Colonic mucosa (tissue), 4 donors: ENCODE data around the gene OFD1. TPM values are rescaled to one million over a fixed set of nuclear protein-coding genes. Genes with fewer than 3 reads are reported as not detected.

Experiments used
- DNase-seq: peaks from one replicate; pipeline ENCODE4 v3.0.0-alpha.2; 2020
- H3K27ac ChIP-seq: fragments of 200-600 bp; one replicate; pipeline ENCODE4 v1.8.0; 2021
- H3K27me3 ChIP-seq: fragments of 200-600 bp; one replicate; pipeline ENCODE4 v1.8.0; 2021
- H3K36me3 ChIP-seq: fragments of 200-600 bp; one replicate; pipeline ENCODE4 v1.8.0; 2021
- H3K4me1 ChIP-seq: fragments of 200-600 bp; one replicate; pipeline ENCODE4 v1.8.0; 2021; ENCODE audit warnings: mild to moderate bottlenecking
- H3K4me3 ChIP-seq: fragments of 200-600 bp; one replicate; pipeline ENCODE4 v1.8.0; 2021
- H3K9ac ChIP-seq, 2 donors: one replicate each; pipeline ENCODE4 v1.7.0; 2013; ENCODE audit warnings: control low read depth in 2 of 2, low read depth in 2 of 2, low read length in 2 of 2
- H3K9me3 ChIP-seq: fragments of 200-600 bp; one replicate; pipeline ENCODE4 v1.8.0; 2021
- CTCF ChIP-seq: fragments of 200-600 bp; IDR thresholded peaks from one replicate; pipeline ENCODE4 v1.8.0; 2022; ENCODE audit warnings: antibody characterized with exemption, mild to moderate bottlenecking
- intact Hi-C: fragments of 100-400 bp; cut with DNase I; formaldehyde crosslinking; loops from one replicate; pipeline ENCODE4 v1.14.1; 2022
- total RNA-seq, 2 donors: library from RNA; stranded (reverse); fragmentation: NEBNext Ultra II Directional in 1 of 2; extraction: Animal tissue kit (Norgen Biotek cat#: 25700) in 1 of 2; gene quantifications; one replicate each; pipeline ENCODE4 v1.2.1, GENCODE V29; 2021
- donor health status: healthy.
- donor health status: DM: no; HTN: no; CAD: no.
- donor health status: DM: no; HTN: no; CAD: no.

The OFD1 gene
- total RNA-seq, 2 donors from 2014 or later: 29.9 to 35.5 TPM

- Histone ChIP-seq H3K27ac (no peak overlapping the region), H3K9me3 (no peaks in the 10 kb centered on the region), H3K27me3 (no peaks in the 10 kb centered on the region), H3K4me3 (no peak overlapping the region), H3K9ac (no peak overlapping the region), H3K36me3 (no peaks in the 10 kb centered on the region), H3K4me1 (no peaks in the 10 kb centered on the region)
- intact Hi-C loops: loop anchor here (5.0 kb wide), 1 partner anchor 91 kb away; no protein-coding TSS in a partner anchor
- DNase-seq: no peak
- TF ChIP-seq CTCF: no peak
These were observed 13.9 kb downstream of the OFD1 start for GRCh38 chrX:13748486-13748885.

GRCh38 chrX:13750204-13750603 lies 15.7 kb downstream of the OFD1 start:
- no peaks in the 10 kb centered on the region for H3K36me3 ChIP-seq

GRCh38 chrX:13750812-13751211 lies 16.3 kb downstream of the OFD1 start:
- Histone ChIP-seq H3K27me3 (no peaks in the 10 kb centered on the region), H3K4me1 (no peaks in the 10 kb centered on the region), H3K36me3 (no peaks in the 10 kb centered on the region), H3K4me3 (no peak overlapping the region), H3K9me3 (no peaks in the 10 kb centered on the region), H3K9ac (no peak overlapping the region), H3K27ac (no peak overlapping the region)
- intact Hi-C loops: loop anchor here (5.0 to 10.0 kb wide), 2 partner anchors 236 to 281 kb away; no protein-coding TSS in a partner anchor
- no peak for TF ChIP-seq CTCF
- no peak for DNase-seq

More at GRCh38 chrX:13750204-13750603, 15.7 kb downstream of the OFD1 start:
- Histone ChIP-seq H3K9me3 (no peaks in the 10 kb centered on the region), H3K4me3 (no peak overlapping the region), H3K27ac (no peak overlapping the region), H3K9ac (no peak overlapping the region), H3K27me3 (no peaks in the 10 kb centered on the region), H3K4me1 (no peaks in the 10 kb centered on the region)
- peak; percentile 40 for TF ChIP-seq CTCF
- no peak for DNase-seq
- intact Hi-C loops: loop anchor here (5.0 to 10.0 kb wide), 2 partner anchors 235 to 282 kb away; no protein-coding TSS in a partner anchor

- no peak overlapping the region for H3K27ac ChIP-seq
- TF ChIP-seq CTCF: no peak
- H3K36me3 ChIP-seq: no peaks in the 10 kb centered on the region
- H3K4me1 ChIP-seq: no peaks in the 10 kb centered on the region
- intact Hi-C loops: loop anchor here (5.0 to 10.0 kb wide), 2 partner anchors 237 to 280 kb away; no protein-coding TSS in a partner anchor
- H3K4me3 ChIP-seq: no peak overlapping the region
- H3K9me3 ChIP-seq: no peaks in the 10 kb centered on the region
- no peak overlapping the region for H3K9ac ChIP-seq
- DNase-seq: no peak
- H3K27me3 ChIP-seq: no peaks in the 10 kb centered on the region
These were observed 17.6 kb downstream of the OFD1 start for GRCh38 chrX:13752141-13752540.

GRCh38 chrX:13752646-13753045 lies 18.1 kb downstream of the OFD1 start:
- Histone ChIP-seq H3K4me3 (no peak overlapping the region), H3K27ac (no peak overlapping the region), H3K9ac (no peak overlapping the region), H3K9me3 (no peaks in the 10 kb centered on the region), H3K27me3 (no peaks in the 10 kb centered on the region), H3K4me1 (no peaks in the 10 kb centered on the region), H3K36me3 (no peaks in the 10 kb centered on the region)
- TF ChIP-seq CTCF: no peak
- DNase-seq: no peak
- intact Hi-C loops: loop anchor here (5.0 to 10.0 kb wide), 2 partner anchors 238 to 280 kb away; no protein-coding TSS in a partner anchor
